T-helper 1 cell (primary cell): ENCODE measurements around the gene TBXAS1.

Experiments
- DNase-seq, 5 donors: peaks; one replicate each; pipeline ENCODE4 v3.0.0-alpha.2; 2012 to 2020

TBXAS1 gene

GRCh38 chr7:140006600-140006999 lies 177.5 kb downstream of the TBXAS1 start:
- no peak for DNase-seq

- DNase-seq, result no peak
Observed at GRCh38 chr7:140007051-140007690, 178.1 kb downstream of the TBXAS1 start.

GRCh38 chr7:140008755-140009610 lies 179.9 kb downstream of the TBXAS1 start:
- no peak for DNase-seq

GRCh38 chr7:140009735-140010134 lies 180.7 kb downstream of the TBXAS1 start:
- no peak for DNase-seq

- DNase-seq, result no peak
Observed at GRCh38 chr7:140010194-140010895, 181.3 kb downstream of the TBXAS1 start.

GRCh38 chr7:140013676-140014075 lies 184.6 kb downstream of the TBXAS1 start:
- no peak for DNase-seq

- no peak for DNase-seq
Observed at GRCh38 chr7:140014123-140014522, 185.1 kb downstream of the TBXAS1 start.

GRCh38 chr7:140015471-140015970 lies 186.5 kb downstream of the TBXAS1 start:
- no peak for DNase-seq

GRCh38 chr7:140016540-140016939 lies 187.5 kb downstream of the TBXAS1 start:
- no peak for DNase-seq

GRCh38 chr7:140017034-140017433 lies 188.0 kb downstream of the TBXAS1 start:
- no peak for DNase-seq

GRCh38 chr7:140017543-140017942 lies 188.5 kb downstream of the TBXAS1 start:
- DNase-seq, result no peak

- DNase-seq, result no peak
Observed at GRCh38 chr7:140018125-140019043, 189.3 kb downstream of the TBXAS1 start.

GRCh38 chr7:140019172-140019571 lies 190.1 kb downstream of the TBXAS1 start:
- no peak for DNase-seq

GRCh38 chr7:140019606-140020005 lies 190.5 kb downstream of the TBXAS1 start:
- no peak for DNase-seq

GRCh38 chr7:140021603-140022002 lies 192.5 kb downstream of the TBXAS1 start:
- no peak for DNase-seq

- no peak for DNase-seq
Observed at GRCh38 chr7:140022582-140023211, 193.6 kb downstream of the TBXAS1 start.

- DNase-seq, result no peak
Observed at GRCh38 chr7:140023728-140024127, 194.7 kb downstream of the TBXAS1 start.

GRCh38 chr7:140024585-140024984 lies 195.5 kb downstream of the TBXAS1 start:
- DNase-seq, result no peak

GRCh38 chr7:140025241-140025640 lies 196.2 kb downstream of the TBXAS1 start:
- DNase-seq, result no peak

- DNase-seq, result no peak
Observed at GRCh38 chr7:140025814-140026433, 196.9 kb downstream of the TBXAS1 start.

GRCh38 chr7:140026935-140027334 lies 197.9 kb downstream of the TBXAS1 start:
- no peak for DNase-seq
